ENCODE results near the gene HES6.

HES6 gene

GRCh38 chr2:238252766-238253630 is 13.2 kb upstream of the HES6 start:
- DNase-seq = no peak

GRCh38 chr2:238251986-238252385 is 12.1 kb upstream of the HES6 start:
- DNase-seq = no peak

GRCh38 chr2:238251331-238251730 is 11.5 kb upstream of the HES6 start:
- no peak for DNase-seq

GRCh38 chr2:238250896-238251295 is 11.1 kb upstream of the HES6 start:
- no peak for DNase-seq

GRCh38 chr2:238247841-238248453 is 8.1 kb upstream of the HES6 start:
- DNase-seq = no peak

GRCh38 chr2:238247002-238247822 is 7.4 kb upstream of the HES6 start:
- no peak for DNase-seq

GRCh38 chr2:238244151-238244550 is 4.3 kb upstream of the HES6 start:
- DNase-seq = no peak

GRCh38 chr2:238243496-238244076 is 3.7 kb upstream of the HES6 start:
- no peak for DNase-seq

- DNase-seq = no peak
Observed at GRCh38 chr2:238242731-238243495, 3.1 kb upstream of the HES6 start.

- no peak for DNase-seq
Observed at GRCh38 chr2:238241970-238242369, 2.1 kb upstream of the HES6 start.

GRCh38 chr2:238240757-238241711 is 1.2 kb upstream of the HES6 start:
- peak; percentile 30 for DNase-seq

GRCh38 chr2:238239543-238239862 is 335 bp downstream of the HES6 start:
- DNase-seq = peak; percentile 50

GRCh38 chr2:238238766-238239542 is 884 bp downstream of the HES6 start:
- peak; percentile 58 for DNase-seq

GRCh38 chr2:238238311-238238765 is 1.5 kb downstream of the HES6 start:
- DNase-seq = no peak

- no peak for DNase-seq
Observed at GRCh38 chr2:238237431-238238135, 2.3 kb downstream of the HES6 start.

- DNase-seq = no peak
Observed at GRCh38 chr2:238236571-238236970, 3.3 kb downstream of the HES6 start.

- DNase-seq = no peak
Observed at GRCh38 chr2:238235856-238236255, 4.0 kb downstream of the HES6 start.

- no peak for DNase-seq
Observed at GRCh38 chr2:238235331-238235732, 4.5 kb downstream of the HES6 start.

GRCh38 chr2:238233625-238234024 is 6.2 kb downstream of the HES6 start:
- DNase-seq = no peak

GRCh38 chr2:238231809-238232208 is 8.0 kb downstream of the HES6 start:
- no peak for DNase-seq
